Activated CD4-positive, alpha-beta T cell treated with anti-CD3 and anti-CD28 coated beads, Interleukin-2, Interleukin-4, amounts not matched to agents 100 ng/mL and 50 ng/mL, durations not matched to agents 16 hours and 8 hours (primary cell): ENCODE measurements around the gene ACSL3.
"Not testable (repeated sequence)": the region's sequence is repeated elsewhere in the genome, so short reads cannot be mapped to it uniquely, and the experiment has no call there.

ENCODE experiments used
- DNase-seq: peaks from one replicate; pipeline ENCODE4 v3.0.0-alpha.2; 2020; ENCODE audit warnings: low spot score

ACSL3 gene

DNA sequence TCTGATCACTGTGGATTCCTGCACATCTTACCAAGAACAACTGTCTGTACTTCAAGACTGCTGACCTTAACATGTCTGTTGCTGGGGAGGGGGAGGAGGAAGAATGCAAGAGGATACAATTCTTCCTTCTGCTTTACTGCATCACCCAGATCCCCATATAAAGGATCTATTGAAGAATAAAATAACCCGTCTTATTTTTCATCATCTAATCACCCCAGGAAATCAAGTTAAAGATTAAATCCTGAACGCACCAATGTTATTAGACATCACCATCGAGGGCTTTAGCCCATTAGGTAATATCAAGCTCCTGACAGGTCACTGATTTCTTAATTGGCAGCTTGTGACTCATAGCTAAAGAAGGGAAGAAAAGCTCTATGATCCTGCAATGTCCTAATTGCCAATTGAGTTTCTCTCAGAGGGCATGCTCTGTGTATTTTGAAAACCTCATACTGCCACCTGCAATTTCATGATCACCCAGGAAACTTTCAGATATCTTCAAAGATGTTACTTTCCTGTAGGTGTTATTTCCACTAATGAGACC is 115.8 kb downstream of the ACSL3 start:
- no peak for DNase-seq

DNA sequence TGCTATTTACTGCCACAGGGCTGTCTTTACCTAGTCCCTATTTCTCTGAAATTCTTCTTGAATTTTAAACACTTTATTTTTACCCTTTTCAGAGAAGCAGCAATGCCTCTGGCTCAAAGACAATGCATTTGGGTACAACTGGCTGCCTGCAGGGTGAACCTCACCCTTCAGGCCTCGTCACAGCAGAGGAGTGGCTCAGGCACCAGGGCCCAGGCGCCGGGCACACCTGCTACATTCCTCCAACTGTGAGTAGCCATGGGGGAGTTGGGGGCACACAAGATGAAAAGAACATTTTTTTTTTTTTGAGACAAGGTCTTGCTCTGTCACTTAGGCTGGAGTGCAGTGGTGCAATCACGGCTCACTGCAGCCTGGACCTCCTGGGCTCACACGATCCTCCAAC is 116.3 kb downstream of the ACSL3 start:
- DNase-seq: no peak

DNA sequence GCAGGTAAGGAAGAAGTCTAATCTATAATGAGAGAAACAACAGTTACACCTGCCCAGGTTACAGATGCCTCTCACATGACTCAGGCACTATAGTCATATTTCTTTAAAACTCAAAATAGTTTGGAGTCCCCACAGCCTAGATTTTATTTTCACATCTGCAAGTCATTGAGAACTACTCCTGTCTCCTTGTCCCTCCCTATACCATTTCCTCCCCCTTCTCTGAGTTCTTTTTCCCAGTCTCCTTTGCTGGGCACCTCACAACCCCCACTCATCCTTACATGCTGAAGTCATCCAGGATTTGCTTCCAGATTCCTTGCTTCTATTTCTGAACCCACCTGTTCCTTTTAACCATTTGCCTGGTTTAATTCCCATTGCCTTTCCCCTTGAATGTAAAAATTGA is 118.0 kb downstream of the ACSL3 start:
- no peak for DNase-seq

DNA sequence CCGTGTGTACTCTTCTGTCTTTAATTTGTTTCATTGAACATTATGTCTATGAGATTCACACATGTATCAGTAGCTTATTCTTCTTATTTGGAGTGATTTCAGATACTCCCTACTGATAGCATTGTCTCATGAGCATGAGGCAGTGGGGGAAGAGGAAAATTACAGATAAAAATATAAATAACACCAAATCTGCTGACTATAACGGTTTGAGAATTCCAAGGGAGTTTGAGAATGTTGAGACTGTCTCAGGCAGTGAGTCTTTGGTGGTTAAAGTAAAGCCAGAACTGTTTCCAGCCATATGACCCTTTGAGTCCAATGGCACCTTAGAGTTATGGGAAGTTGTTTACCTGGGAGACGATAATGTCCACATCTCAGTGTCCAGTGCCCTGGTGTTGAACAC is 118.6 kb downstream of the ACSL3 start:
- no peak for DNase-seq

DNA sequence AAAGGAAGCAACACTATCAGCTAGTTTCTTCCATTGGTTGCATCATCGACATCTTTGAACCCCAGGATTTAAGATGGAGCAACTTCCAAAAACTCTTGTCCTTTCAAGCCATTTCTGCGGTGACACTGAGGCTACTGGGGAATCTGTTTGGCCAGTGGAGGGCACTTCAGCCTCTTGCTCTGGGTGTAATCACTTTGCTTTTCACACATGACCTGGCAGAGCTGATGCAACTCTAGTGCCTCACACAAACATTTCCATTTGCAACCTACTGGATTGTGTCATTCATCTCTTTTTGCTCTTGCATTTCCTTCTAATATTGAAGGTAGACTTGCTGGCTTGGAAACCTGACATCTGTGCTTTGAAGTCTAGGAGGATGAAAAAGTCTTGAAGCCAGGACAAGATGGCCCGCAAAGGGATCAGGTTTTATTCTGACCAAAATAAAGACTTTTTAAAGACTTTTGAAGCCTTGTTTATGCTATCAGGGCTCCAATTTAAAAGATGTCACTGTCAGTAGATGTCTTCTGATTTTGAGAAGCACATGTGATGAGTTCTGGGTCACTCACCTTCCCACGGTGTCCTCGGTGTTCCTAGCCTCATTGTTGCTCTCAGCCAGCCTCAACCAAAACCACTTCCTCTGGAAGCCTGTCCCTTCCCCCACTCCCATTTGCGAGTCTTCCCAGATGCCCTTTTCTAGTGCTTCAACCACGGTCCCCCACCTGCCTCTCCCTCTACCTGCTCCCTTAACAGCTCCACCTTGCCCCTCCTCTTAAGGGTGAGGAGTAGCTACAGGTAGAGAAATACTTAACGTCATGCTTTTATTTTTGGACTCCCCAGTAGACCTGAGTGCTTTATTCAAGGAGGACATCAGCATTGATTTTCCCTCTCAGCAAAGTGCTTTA is 121.4 kb downstream of the ACSL3 start:
- peak; percentile 3 for DNase-seq

DNA sequence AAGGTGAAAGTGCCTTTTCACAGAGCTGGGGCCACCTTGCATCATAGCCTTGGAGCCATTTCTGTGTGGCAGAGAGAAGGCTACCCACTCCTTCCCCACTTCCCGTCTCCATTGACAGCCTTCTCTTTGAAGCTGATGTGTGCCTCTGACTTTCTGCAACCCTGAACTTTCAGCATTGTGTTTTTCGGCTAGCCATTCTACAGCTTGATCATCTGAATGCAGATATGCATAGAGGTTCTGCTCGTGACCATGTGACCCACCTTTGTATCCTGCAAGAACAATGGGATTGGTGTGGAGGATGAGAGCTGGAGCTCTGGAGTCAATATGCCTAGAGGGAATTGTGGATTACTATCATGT is 122.1 kb downstream of the ACSL3 start:
- DNase-seq: no peak

DNA sequence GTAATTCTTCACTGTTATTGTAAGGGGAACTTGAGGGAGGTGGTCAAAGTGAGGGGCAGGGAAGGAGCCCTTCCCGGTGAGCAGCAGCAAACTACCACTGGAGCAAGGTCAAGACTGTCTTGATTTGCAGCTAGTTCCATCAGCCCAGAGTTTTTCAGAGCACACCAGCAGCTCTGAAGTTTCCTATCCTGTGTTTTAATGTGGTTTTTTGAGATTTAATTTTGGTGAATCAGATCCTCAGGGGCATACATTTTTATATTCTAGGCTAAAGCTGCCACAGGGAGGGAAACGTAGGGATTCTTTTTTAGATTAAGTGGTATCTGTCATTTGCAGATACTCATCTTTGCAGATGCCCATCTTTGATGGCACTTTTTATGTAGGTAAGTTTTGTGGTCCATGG is 124.1 kb downstream of the ACSL3 start:
- DNase-seq: no peak

DNA sequence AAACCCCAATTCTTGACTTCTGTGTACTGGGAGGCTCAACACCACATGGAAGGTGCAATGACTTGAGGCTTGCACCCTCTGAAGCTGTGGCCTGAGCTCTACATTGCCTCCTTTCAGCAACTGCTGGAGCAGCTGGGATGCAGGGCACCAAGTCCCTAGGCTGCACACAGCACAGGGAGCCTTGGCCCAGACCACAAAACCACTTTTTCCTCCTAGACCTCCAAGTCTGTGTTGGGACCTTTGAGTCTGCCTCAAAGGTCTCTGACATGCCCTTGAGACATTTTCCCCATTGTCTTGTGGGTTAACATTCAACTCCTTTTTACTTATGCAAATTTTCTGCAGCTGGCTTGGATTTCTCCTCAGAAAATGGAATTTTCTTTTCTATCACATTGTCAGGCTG is 128.6 kb downstream of the ACSL3 start:
- DNase-seq: no peak

DNA sequence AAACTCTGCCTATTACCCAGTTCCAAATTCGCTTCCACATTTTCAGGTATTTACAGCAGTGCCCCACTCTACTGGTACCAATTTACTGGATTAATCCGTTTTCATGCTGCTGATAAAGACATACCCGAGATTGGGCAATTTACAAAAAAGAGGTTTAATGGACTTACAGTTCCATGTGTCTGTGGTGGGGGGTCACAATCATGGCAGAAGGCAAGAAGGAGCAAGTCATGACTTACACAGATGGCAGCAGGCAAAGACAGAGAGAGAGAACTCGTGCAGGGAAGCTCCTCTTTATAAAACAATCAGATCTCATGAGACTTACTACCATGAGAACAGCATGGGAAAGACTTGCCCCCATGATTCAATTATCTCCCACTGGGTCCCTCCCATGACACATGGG is 129.4 kb downstream of the ACSL3 start:
- DNase-seq: not testable (repeated sequence)

DNA sequence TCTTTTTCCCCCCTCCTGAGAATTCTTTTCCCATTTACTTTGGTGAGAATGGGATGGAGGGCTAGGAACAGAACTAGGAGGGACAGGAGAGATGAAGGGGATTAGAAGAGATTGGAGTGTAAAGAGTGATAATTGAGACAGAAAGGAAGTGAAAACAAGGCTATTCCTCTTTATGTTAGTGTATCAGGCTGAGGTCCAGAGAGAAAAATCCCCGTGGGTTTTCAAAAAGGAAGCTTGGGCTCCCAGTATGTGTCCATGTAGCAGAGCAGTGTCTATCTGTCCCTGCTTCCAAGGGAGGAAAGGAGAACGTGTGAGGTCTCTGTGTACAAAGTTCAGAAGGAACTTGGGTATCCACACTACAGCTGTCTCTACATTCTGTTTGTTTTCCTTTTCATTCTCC is 131.3 kb downstream of the ACSL3 start:
- DNase-seq: no peak
